Measurements from ENCODE around the gene ASS1.

ASS1 gene

GRCh38 chr9:130500340-130501180 is 55.8 kb downstream of the ASS1 start:
- peak; percentile 66 for DNase-seq

- no peak for DNase-seq
These were observed 56.9 kb downstream of the ASS1 start for GRCh38 chr9:130501639-130502038.

GRCh38 chr9:130508218-130508617 is 63.5 kb downstream of the ASS1 start:
- DNase-seq = no peak

GRCh38 chr9:130512199-130512598 is 67.4 kb downstream of the ASS1 start:
- no peak for DNase-seq

- no peak for DNase-seq
These were observed 68.3 kb downstream of the ASS1 start for GRCh38 chr9:130513078-130513477.

GRCh38 chr9:130518233-130518632 is 73.5 kb downstream of the ASS1 start:
- DNase-seq = no peak

- DNase-seq = peak; percentile 39
These were observed 74.4 kb downstream of the ASS1 start for GRCh38 chr9:130518943-130519799.

- no peak for DNase-seq
These were observed 75.2 kb downstream of the ASS1 start for GRCh38 chr9:130519927-130520326.

- DNase-seq = no peak
These were observed 77.0 kb downstream of the ASS1 start for GRCh38 chr9:130521715-130522114.

GRCh38 chr9:130522233-130522808 is 77.6 kb downstream of the ASS1 start:
- DNase-seq = no peak

- DNase-seq = no peak
These were observed 79.2 kb downstream of the ASS1 start for GRCh38 chr9:130523921-130524320.

- no peak for DNase-seq
These were observed 81.6 kb downstream of the ASS1 start for GRCh38 chr9:130526193-130526853.

- no peak for DNase-seq
These were observed 82.3 kb downstream of the ASS1 start for GRCh38 chr9:130526854-130527650.

GRCh38 chr9:130527651-130528310 is 83.0 kb downstream of the ASS1 start:
- DNase-seq = no peak

- DNase-seq = no peak
These were observed 83.9 kb downstream of the ASS1 start for GRCh38 chr9:130528674-130529073.

- DNase-seq = no peak
These were observed 86.2 kb downstream of the ASS1 start for GRCh38 chr9:130530938-130531337.

- DNase-seq = no peak
These were observed 86.9 kb downstream of the ASS1 start for GRCh38 chr9:130531670-130532069.

GRCh38 chr9:130532426-130533080 is 87.8 kb downstream of the ASS1 start:
- no peak for DNase-seq

GRCh38 chr9:130535818-130536521 is 91.2 kb downstream of the ASS1 start:
- DNase-seq = peak; percentile 73

- DNase-seq = no peak
These were observed 91.9 kb downstream of the ASS1 start for GRCh38 chr9:130536701-130537107.
